Measurements from ENCODE around the gene TMPRSS7. TPM values are rescaled to one million over a fixed set of nuclear protein-coding genes. Genes with fewer than 3 reads are reported as not detected.
"Not testable (repeated sequence)": the region's sequence is repeated elsewhere in the genome, so short reads cannot be mapped to it uniquely, and the experiment has no call there.

Gene TMPRSS7
- total RNA-seq, 4 donors from 2014 or later, result not detected

GRCh38 chr3:112030901-112031300 lies 3.6 kb upstream of the TMPRSS7 start:
- no peaks in the 10 kb centered on the region for H3K4me1 ChIP-seq
- no peak overlapping the region for H3K4me3 ChIP-seq
- H3K27me3 ChIP-seq, result no peaks in the 10 kb centered on the region
- no peaks in the 10 kb centered on the region for H3K9me3 ChIP-seq
- no peak for DNase-seq
- H3K36me3 ChIP-seq, result no peaks in the 10 kb centered on the region
- TF ChIP-seq POLR2A (IDR thresholded peaks at IDR 0.05) (no peak), CTCF (IDR thresholded peaks at IDR 0.05) (no peak)
- no peak overlapping the region for H3K27ac ChIP-seq

DNA sequence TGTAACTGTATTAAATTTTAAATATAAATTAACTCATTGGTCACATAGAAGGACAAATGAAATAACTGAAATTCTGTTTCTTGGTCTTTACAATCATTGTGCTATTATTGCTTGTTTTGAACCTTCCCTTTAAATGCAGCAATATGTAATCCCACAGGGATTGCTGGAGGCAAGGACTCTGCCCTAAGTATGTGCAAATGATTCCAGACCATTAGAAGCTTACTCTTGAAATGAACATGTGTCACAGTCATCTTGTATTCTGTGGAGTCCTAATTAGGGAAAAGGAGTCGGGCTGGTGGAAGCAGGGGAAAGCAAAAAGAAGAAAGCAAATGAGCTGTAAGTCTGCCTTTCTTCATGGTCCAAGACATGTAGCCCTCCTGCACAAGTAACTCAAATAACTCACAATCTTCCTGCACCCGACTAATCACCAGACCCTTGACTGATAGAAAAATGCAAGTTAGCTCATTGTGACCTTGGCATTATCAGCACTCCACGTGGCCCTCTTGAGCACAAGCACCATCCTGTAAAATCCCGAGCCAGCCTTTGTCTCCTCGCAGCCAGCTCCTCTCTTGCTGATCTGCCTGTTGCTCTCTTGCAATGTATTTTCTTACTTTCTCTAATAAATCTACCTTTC lies 2.3 kb upstream of the TMPRSS7 start:
- no peak for DNase-seq
- no peak overlapping the region for H3K27ac ChIP-seq
- no peaks in the 10 kb centered on the region for H3K4me1 ChIP-seq
- TF ChIP-seq CTCF (IDR thresholded peaks at IDR 0.05), result no peak
- TF ChIP-seq POLR2A (IDR thresholded peaks at IDR 0.05), result no peak
- H3K36me3 ChIP-seq, result no peaks in the 10 kb centered on the region
- no peak overlapping the region for H3K4me3 ChIP-seq
- H3K9me3 ChIP-seq, result no peaks in the 10 kb centered on the region
- no peaks in the 10 kb centered on the region for H3K27me3 ChIP-seq

DNA sequence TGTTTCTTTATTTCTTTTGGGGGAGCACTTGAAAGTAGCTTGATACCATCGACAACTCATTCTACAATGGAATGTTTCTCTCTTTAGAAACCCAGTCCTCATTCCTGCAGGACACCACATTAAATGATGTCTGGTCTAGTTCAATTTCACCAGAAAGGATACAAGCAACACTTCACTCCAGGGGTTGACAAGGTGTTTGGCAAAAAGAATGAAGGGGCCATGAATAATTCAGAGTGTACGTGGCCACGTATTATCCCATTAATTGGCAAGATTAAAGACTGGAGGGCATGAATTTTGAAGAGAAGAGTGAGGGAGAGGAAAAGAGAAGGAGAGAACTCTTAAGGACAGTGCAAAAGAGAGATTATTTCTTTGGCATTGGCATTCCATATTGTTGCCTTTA lies 705 bp downstream of the TMPRSS7 start:
- no peak for DNase-seq
- H3K27ac ChIP-seq, result no peak overlapping the region
- no peak overlapping the region for H3K4me3 ChIP-seq
- TF ChIP-seq POLR2A (IDR thresholded peaks at IDR 0.05) (no peak), CTCF (IDR thresholded peaks at IDR 0.05) (no peak)
- no peaks in the 10 kb centered on the region for H3K9me3 ChIP-seq
- H3K27me3 ChIP-seq, result no peaks in the 10 kb centered on the region
- H3K36me3 ChIP-seq, result no peaks in the 10 kb centered on the region
- no peaks in the 10 kb centered on the region for H3K4me1 ChIP-seq

GRCh38 chr3:112037194-112037593 lies 2.7 kb downstream of the TMPRSS7 start:
- H3K4me1 ChIP-seq, H3K27me3 ChIP-seq, H3K4me3 ChIP-seq, DNase-seq, H3K9me3 ChIP-seq, H3K36me3 ChIP-seq, H3K27ac ChIP-seq: not testable (repeated sequence)

GRCh38 chr3:112038863-112039262 lies 4.3 kb downstream of the TMPRSS7 start:
- H3K27me3 ChIP-seq, result no peaks in the 10 kb centered on the region
- H3K4me3 ChIP-seq, result no peak overlapping the region
- no peak for DNase-seq
- no peaks in the 10 kb centered on the region for H3K9me3 ChIP-seq
- no peak overlapping the region for H3K27ac ChIP-seq
- no peaks in the 10 kb centered on the region for H3K4me1 ChIP-seq
- TF ChIP-seq POLR2A (IDR thresholded peaks at IDR 0.05) (no peak), CTCF (IDR thresholded peaks at IDR 0.05) (no peak)
- H3K36me3 ChIP-seq, result no peaks in the 10 kb centered on the region

GRCh38 chr3:112041321-112041720 lies 6.8 kb downstream of the TMPRSS7 start:
- Histone ChIP-seq H3K4me3 (no peak overlapping the region), H3K9me3 (no peaks in the 10 kb centered on the region), H3K27me3 (no peaks in the 10 kb centered on the region), H3K27ac (no peak overlapping the region), H3K4me1 (no peaks in the 10 kb centered on the region), H3K36me3 (no peaks in the 10 kb centered on the region)
- no peak for TF ChIP-seq CTCF (IDR thresholded peaks at IDR 0.05)
- TF ChIP-seq POLR2A (IDR thresholded peaks at IDR 0.05), result no peak
- DNase-seq, result no peak

Data from Peyer's patch (tissue), 4 donors.